H9 (cell line): Measurements from ENCODE around the gene LIN7A. TPM values are rescaled to one million over a fixed set of nuclear protein-coding genes. Genes with fewer than 3 reads are reported as not detected.
A peak's percentile ranks its signal among the peaks of the same experiment; 100 is the strongest.

Experiments
- DNase-seq: peaks from one replicate; pipeline ENCODE4 v3.0.0-alpha.2; 2017
- H2AFZ ChIP-seq: one replicate; pipeline ENCODE4 v1.6.1; 2013; ENCODE audit warnings: mild to moderate bottlenecking, low read length, control low read depth, moderate library complexity
- H2AK5ac ChIP-seq: 2 replicates; pipeline ENCODE4 v1.6.1; 2013; ENCODE audit warnings: low read length, control low read depth, mixed read lengths; ENCODE audit not compliant: insufficient read length
- H2BK120ac ChIP-seq: one replicate; pipeline ENCODE4 v1.6.1; 2013; ENCODE audit warnings: low read depth, mild to moderate bottlenecking, low read length, control low read depth, inconsistent platforms; ENCODE audit not compliant: poor library complexity, severe bottlenecking
- H2BK12ac ChIP-seq: 2 replicates; pipeline ENCODE4 v1.6.1; 2013; ENCODE audit warnings: low read length, control low read depth, mixed read lengths, low read depth; ENCODE audit not compliant: insufficient read length
- H2BK15ac ChIP-seq: 2 replicates; pipeline ENCODE4 v1.6.1; 2013; ENCODE audit warnings: low read depth, low read length, control low read depth
- H2BK20ac ChIP-seq: one replicate; pipeline ENCODE4 v1.6.1; 2013; ENCODE audit warnings: low read depth, mild to moderate bottlenecking, low read length, control low read depth, inconsistent platforms; ENCODE audit not compliant: poor library complexity, severe bottlenecking
- H2BK5ac ChIP-seq: 2 replicates; pipeline ENCODE4 v1.6.1; 2013; ENCODE audit warnings: low read length, control low read depth, mixed read lengths; ENCODE audit not compliant: insufficient read length
- H3K14ac ChIP-seq: 2 replicates; pipeline ENCODE4 v1.6.1; 2013; ENCODE audit warnings: low read length, control low read depth; ENCODE audit not compliant: insufficient read depth
- H3K18ac ChIP-seq: 2 replicates; pipeline ENCODE4 v1.6.1; 2013; ENCODE audit warnings: low read depth, mild to moderate bottlenecking, mixed read lengths, low read length, control low read depth; ENCODE audit not compliant: insufficient read length
- H3K23ac ChIP-seq: 2 replicates; pipeline ENCODE4 v1.6.1; 2013; ENCODE audit warnings: low read length, control low read depth, mixed read lengths, low read depth; ENCODE audit not compliant: insufficient read length
- H3K23me2 ChIP-seq: 2 replicates; pipeline ENCODE4 v1.6.1; 2013; ENCODE audit warnings: low read depth, mild to moderate bottlenecking, mixed read lengths, low read length, control low read depth; ENCODE audit not compliant: insufficient read length, poor library complexity, severe bottlenecking
- H3K27ac ChIP-seq: 2 replicates; pipeline ENCODE4 v1.5.1; 2013; ENCODE audit warnings: low read length, control low read depth, mixed read lengths, low read depth; ENCODE audit not compliant: insufficient read length
- H3K27me3 ChIP-seq: 2 replicates; pipeline ENCODE4 v1.6.1; 2013; ENCODE audit warnings: low read length, control low read depth, inconsistent platforms; ENCODE audit not compliant: insufficient read depth
- H3K4ac ChIP-seq: 2 replicates; pipeline ENCODE4 v1.6.1; 2013; ENCODE audit warnings: low read depth, mild to moderate bottlenecking, control low read depth, inconsistent platforms, low read length, moderate library complexity
- H3K4me1 ChIP-seq: 2 replicates; pipeline ENCODE4 v1.6.1; 2013; ENCODE audit warnings: low read length, control low read depth, inconsistent platforms; ENCODE audit not compliant: insufficient read depth
- H3K4me2 ChIP-seq: 2 replicates; pipeline ENCODE4 v1.6.1; 2013; ENCODE audit warnings: low read length, control low read depth, mixed read lengths; ENCODE audit not compliant: insufficient read length, insufficient read depth
- H3K56ac ChIP-seq: 2 replicates; pipeline ENCODE4 v1.6.1; 2013; ENCODE audit warnings: low read depth, mild to moderate bottlenecking, mixed read lengths, low read length, control low read depth; ENCODE audit not compliant: insufficient read length
- H3K79me1 ChIP-seq: 2 replicates; pipeline ENCODE4 v1.6.1; 2013; ENCODE audit warnings: low read depth, mild to moderate bottlenecking, moderate library complexity, low read length, control low read depth, inconsistent platforms; ENCODE audit not compliant: insufficient read depth, poor library complexity, severe bottlenecking
- H3K79me2 ChIP-seq: 2 replicates; pipeline ENCODE4 v1.6.1; 2013; ENCODE audit warnings: low read length, control low read depth, inconsistent platforms; ENCODE audit not compliant: insufficient read depth
- H3K9ac ChIP-seq: 2 replicates; pipeline ENCODE4 v1.6.1; 2013; ENCODE audit warnings: low read length, control low read depth, mixed read lengths; ENCODE audit not compliant: insufficient read length; ENCODE audit errors: extremely low read depth
- H3K9me3 ChIP-seq: one replicate; pipeline ENCODE4 v1.6.1; 2013; ENCODE audit warnings: low read depth, low read length, inconsistent platforms; ENCODE audit not compliant: control insufficient read depth
- H3T11ph ChIP-seq: one replicate; pipeline ENCODE4 v1.6.1; 2013; ENCODE audit warnings: mild to moderate bottlenecking, low read length, control low read depth, inconsistent platforms
- H4K20me1 ChIP-seq: one replicate; pipeline ENCODE4 v1.6.1; 2013; ENCODE audit not compliant: control insufficient read depth, insufficient read length, insufficient read depth
- H4K5ac ChIP-seq: 2 replicates; pipeline ENCODE4 v1.6.1; 2013; ENCODE audit warnings: low read depth, mild to moderate bottlenecking, mixed read lengths, low read length, control low read depth; ENCODE audit not compliant: insufficient read length
- H4K8ac ChIP-seq: replicated peaks from 2 replicates; pipeline ENCODE4 v1.6.1; 2013; ENCODE audit warnings: low read length, control low read depth, mixed read lengths, low read depth; ENCODE audit not compliant: insufficient read length
- H4K91ac ChIP-seq: 2 replicates; pipeline ENCODE4 v1.6.1; 2013; ENCODE audit warnings: low read depth, mild to moderate bottlenecking, moderate library complexity, mixed read lengths, low read length, control low read depth; ENCODE audit not compliant: insufficient read length
- H3K27ac Mint-ChIP-seq, 3 experiments: 2 replicates in 2 of 3; 3 replicates in 1 of 3; pipeline ENCODE4 v1.8.0; 2020 to 2021; ENCODE audit warnings: mixed read lengths in 3 of 3, mild to moderate bottlenecking in 1 of 3, moderate library complexity in 1 of 3
- H3K27me3 Mint-ChIP-seq: 2 replicates; pipeline ENCODE4 v1.8.0; 2021; ENCODE audit warnings: low read depth, mild to moderate bottlenecking, moderate library complexity, mixed read lengths
- H3K36me3 Mint-ChIP-seq, 3 experiments: 2 replicates in 2 of 3; 3 replicates in 1 of 3; pipeline ENCODE4 v1.8.0; 2020 to 2021; ENCODE audit warnings: low read depth in 3 of 3, mixed read lengths in 3 of 3; ENCODE audit not compliant: insufficient read depth in 1 of 3
- H3K4me1 Mint-ChIP-seq, 2 experiments: 2 replicates each; pipeline ENCODE4 v1.8.0; 2020; ENCODE audit warnings: mixed read lengths in 2 of 2
- H3K4me3 Mint-ChIP-seq, 2 experiments: 2 replicates in 1 of 2; 3 replicates in 1 of 2; pipeline ENCODE4 v1.8.0; 2020 to 2021; ENCODE audit warnings: mild to moderate bottlenecking in 2 of 2, mixed read lengths in 2 of 2, moderate library complexity in 1 of 2
- H3K9me3 Mint-ChIP-seq, 2 experiments: 2 replicates in 1 of 2; 3 replicates in 1 of 2; pipeline ENCODE4 v1.8.0; 2020; ENCODE audit warnings: mild to moderate bottlenecking in 2 of 2, mixed read lengths in 2 of 2, moderate library complexity in 1 of 2
- WGBS: extraction: QIAGEN DNeasy Blood & Tissue Kit; methylation state at CpG from one replicate; pipeline ENCODE4 v1.1.7; 2013; ENCODE audit warnings: missing lambda C conversion rate, low lambda C conversion rate, mixed read lengths; ENCODE audit not compliant: insufficient read length; ENCODE audit errors: extremely low coverage; 5-methylcytosine and 5-hydroxymethylcytosine counted together
- total RNA-seq: library from RNA; stranded (reverse); gene quantifications from 2 replicates; pipeline ENCODE4 v1.2.1, GENCODE V29; 2021
- TF ChIP-seq, protein P1 (sequence below): fragments of 200-600 bp; sonication (generic); conservative IDR thresholded peaks from 3 replicates; pipeline ENCODE4 v1.8.0; 2021; ENCODE audit warnings: antibody characterized with exemption, mild to moderate bottlenecking

The LIN7A gene
- total RNA-seq, 1 experiment from 2014 or later: 18.3 TPM

DNA sequence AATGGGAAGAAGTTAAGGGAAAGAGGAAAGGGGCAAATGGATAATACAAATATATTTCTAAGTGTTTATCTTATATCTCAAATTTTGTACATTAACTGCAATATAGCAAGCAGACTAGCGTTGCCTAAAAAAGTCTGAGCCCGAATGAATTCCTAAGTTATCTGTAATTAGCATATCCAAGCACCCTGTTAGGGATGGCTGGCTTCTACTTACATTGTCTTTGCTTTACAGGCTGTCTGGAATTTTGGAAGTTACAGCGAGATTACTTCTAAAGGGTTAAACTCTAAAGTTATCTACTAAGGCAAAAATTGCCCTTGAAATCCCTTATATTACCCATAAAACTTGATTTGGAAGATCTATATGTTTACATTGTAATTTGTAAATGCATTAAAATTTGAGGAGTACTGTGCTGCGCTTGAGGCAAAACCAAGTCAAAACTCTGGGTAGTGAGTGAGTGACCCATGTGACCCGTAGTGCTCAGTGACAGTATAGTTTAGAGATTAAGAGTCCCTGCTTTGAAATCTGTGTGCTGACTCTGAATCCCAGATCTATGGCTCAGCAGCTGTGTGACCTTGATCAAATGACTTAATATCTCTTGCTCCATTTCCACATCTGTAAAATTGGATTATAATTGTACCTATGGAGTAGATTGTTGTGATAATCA is 17.3 kb upstream of the LIN7A start:
- TF ChIP-seq, protein P1, sequence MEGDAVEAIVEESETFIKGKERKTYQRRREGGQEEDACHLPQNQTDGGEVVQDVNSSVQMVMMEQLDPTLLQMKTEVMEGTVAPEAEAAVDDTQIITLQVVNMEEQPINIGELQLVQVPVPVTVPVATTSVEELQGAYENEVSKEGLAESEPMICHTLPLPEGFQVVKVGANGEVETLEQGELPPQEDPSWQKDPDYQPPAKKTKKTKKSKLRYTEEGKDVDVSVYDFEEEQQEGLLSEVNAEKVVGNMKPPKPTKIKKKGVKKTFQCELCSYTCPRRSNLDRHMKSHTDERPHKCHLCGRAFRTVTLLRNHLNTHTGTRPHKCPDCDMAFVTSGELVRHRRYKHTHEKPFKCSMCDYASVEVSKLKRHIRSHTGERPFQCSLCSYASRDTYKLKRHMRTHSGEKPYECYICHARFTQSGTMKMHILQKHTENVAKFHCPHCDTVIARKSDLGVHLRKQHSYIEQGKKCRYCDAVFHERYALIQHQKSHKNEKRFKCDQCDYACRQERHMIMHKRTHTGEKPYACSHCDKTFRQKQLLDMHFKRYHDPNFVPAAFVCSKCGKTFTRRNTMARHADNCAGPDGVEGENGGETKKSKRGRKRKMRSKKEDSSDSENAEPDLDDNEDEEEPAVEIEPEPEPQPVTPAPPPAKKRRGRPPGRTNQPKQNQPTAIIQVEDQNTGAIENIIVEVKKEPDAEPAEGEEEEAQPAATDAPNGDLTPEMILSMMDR: no peak

More for the DNA sequence above, 17.3 kb upstream of the LIN7A start:
- Histone ChIP-seq H2AFZ (no peak overlapping the region), H3K23me2 (no peaks in the 10 kb centered on the region), H2AK5ac (no peak overlapping the region), H3K9ac (no peak overlapping the region), H4K20me1 (no peaks in the 10 kb centered on the region), H3K18ac (no peak overlapping the region), H3K27ac (no peak overlapping the region), H3K79me2 (no peaks in the 10 kb centered on the region), H2BK20ac (peak overlapping the region; percentile 45), H3K14ac (no peak overlapping the region), H4K91ac (no peak overlapping the region), H3T11ph (no peak overlapping the region), H2BK15ac (no peak overlapping the region), H2BK120ac (no peak overlapping the region), H4K5ac (no peak overlapping the region), H3K4me1 (no peaks in the 10 kb centered on the region), H3K23ac (no peak overlapping the region), H2BK12ac (no peak overlapping the region), H3K9me3 (no peaks in the 10 kb centered on the region), H3K56ac (no peak overlapping the region), H3K4ac (no peak overlapping the region), H3K27me3 (no peaks in the 10 kb centered on the region), H2BK5ac (no peak overlapping the region), H4K8ac (no peak overlapping the region), H3K4me2 (no peak overlapping the region), H3K79me1 (no peaks in the 10 kb centered on the region)
- Mint-ChIP-seq H3K36me3 (no peaks in the 10 kb centered on the region), H3K9me3 (peaks cover 0 to 3% of the 10 kb centered on the region in 2 experiments; a peak in 1 of 5 replicates), H3K27ac (no peak overlapping the region), H3K27me3 (no peaks in the 10 kb centered on the region), H3K4me1 (peaks cover 23 to 24% of the 10 kb centered on the region in 2 experiments), H3K4me3 (no peak overlapping the region)
- DNase-seq: no peak
- WGBS: no CpG with 5 or more reads among the region's 5 CpGs
